MM.1S (cell line): ENCODE measurements around the gene NAA60.

Experiments used
- EZH2 ChIP-seq: fragments of 300-600 bp; sonication (generic); optimal IDR thresholded peaks from 2 replicates; pipeline ENCODE3; 2017; ENCODE audit warnings: low read depth, mild to moderate bottlenecking, antibody characterized with exemption, low read length, mixed read lengths
- EZH2phosphoT487 ChIP-seq: fragments of 300-600 bp; sonication (generic); IDR thresholded peaks from 2 replicates; pipeline ENCODE4 v1.6.1; 2018; ENCODE audit warnings: antibody characterized with exemption, low read length

- TF ChIP-seq EZH2phosphoT487 (no peak), EZH2 (no peak)
Measured at GRCh38 chr16:3511286-3512180, 68.1 kb downstream of the NAA60 start.
